ENCODE data around the gene LENG8. TPM values are rescaled to one million over a fixed set of nuclear protein-coding genes. Genes with fewer than 3 reads are reported as not detected.
A peak's percentile ranks its signal among the peaks of the same experiment; 100 is the strongest.

The LENG8 gene
- polyA plus RNA-seq, 1 experiment: 16.1 TPM

DNA sequence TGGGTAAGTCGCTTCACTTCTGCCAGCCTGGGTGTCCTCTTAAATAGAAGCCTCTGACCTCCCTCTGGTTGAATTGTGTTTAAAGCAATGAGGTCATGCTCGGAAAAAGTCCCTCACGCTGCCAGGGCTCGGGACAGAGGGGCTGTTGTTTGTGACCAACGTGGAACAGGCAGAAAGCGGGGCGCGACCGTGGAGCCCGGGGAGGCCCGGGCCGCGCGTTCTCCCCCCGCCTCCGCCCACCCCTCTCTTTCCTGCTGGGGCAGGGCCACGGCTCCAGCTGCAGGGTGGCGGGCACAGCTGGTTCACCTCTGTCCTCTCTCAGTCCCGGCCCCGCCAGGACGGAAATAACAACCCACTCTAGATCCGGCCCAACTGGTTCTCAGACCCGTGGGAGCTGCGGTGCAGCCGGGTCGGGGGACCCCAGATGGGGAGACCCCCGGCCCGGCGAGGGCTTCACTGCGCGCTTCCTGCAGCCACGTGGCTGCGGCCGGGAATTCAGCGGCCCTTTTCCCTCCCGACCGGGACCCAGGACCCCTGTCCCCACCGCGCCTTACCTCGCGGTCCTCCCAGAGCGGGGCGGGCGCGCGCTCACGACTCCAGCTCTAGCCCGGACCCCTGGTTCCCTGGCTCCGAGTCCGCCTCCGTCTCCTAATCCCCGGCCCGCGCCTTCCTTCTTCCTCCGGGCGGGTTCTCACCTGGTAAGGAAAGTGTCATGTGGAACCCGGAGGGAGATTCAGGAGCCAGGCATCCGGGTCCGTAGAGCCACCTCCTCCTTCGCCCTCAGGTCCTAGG, 22.2 kb downstream of the LENG8 start:
- TF ChIP-seq, protein P1, sequence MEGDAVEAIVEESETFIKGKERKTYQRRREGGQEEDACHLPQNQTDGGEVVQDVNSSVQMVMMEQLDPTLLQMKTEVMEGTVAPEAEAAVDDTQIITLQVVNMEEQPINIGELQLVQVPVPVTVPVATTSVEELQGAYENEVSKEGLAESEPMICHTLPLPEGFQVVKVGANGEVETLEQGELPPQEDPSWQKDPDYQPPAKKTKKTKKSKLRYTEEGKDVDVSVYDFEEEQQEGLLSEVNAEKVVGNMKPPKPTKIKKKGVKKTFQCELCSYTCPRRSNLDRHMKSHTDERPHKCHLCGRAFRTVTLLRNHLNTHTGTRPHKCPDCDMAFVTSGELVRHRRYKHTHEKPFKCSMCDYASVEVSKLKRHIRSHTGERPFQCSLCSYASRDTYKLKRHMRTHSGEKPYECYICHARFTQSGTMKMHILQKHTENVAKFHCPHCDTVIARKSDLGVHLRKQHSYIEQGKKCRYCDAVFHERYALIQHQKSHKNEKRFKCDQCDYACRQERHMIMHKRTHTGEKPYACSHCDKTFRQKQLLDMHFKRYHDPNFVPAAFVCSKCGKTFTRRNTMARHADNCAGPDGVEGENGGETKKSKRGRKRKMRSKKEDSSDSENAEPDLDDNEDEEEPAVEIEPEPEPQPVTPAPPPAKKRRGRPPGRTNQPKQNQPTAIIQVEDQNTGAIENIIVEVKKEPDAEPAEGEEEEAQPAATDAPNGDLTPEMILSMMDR (IDR thresholded peaks at IDR 0.05; ENCODE audit: low read depth, low read length): no peak
- Histone ChIP-seq H3K4me3 (ENCODE audit: low read depth, low read length) (peak overlapping the region; percentile 58), H3K27me3 (ENCODE audit: control insufficient read depth, insufficient read depth, low read length) (no peaks in the 10 kb centered on the region), H3K27ac (ENCODE audit: low read depth, low read length) (no peak overlapping the region), H3K9me3 (ENCODE audit: control insufficient read depth, insufficient read depth, low read length) (no peaks in the 10 kb centered on the region; the same call in 1 of the 2 replicates)
- ChIA-PET POLR2A (no interaction called here), CTCF (interaction anchor here (1.9 kb wide), 1 partner anchor 10 kb away, joined by 7 read pairs; no protein-coding TSS in a partner anchor)
- DNase-seq (ENCODE audit: low read depth, low spot score): no peak

DNA sequence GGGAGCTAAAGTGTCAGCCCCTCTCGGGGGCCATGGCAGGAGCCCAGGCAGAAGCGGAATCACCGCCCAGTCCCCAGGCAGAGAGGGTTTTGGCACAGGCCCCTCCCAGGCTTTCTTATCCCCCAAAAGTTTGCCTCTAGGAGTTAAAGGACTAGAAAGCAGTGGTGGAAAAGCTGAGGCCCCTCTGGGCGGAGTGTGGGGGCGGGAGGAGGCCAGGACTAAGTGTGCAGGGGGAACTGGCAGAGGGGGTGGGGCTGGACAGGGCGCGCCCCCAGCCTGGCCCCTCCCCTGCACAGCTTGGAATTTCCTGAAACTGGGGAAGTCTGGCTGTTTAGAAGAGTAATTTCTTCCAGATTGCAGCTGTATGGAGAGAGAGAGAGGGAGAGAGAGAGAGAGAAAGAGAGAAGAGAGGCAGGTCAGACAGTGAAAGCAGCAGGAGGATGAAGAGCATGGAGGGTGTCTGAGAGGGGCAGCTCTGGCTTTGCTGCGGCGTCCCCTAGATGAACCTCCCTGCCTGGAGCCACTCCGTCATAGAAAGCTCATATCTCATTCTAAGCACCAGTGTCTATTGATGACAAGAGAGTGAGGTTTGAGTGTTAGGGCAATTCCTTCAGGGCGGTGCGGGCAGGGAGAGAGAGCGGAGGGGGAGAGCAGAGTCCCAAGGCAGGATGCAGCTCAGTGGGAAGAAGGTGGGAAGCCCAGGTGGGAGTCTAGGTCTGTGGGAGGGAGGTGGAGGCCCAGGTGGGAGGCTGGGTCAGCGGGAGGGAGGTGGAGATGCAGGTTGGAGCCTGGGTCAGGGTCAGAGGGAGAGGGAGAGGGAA, 24.3 kb downstream of the LENG8 start, which contains the start of gene CDC42EP5:
Gene CDC42EP5 (minus strand): TSS at position 226 of the 821 bp plus-strand sequence. CDS start 7,749 bp downstream, outside the sequence.
- DNase-seq (ENCODE audit: low read depth, low spot score): peak; percentile 71
- Histone ChIP-seq H3K9me3 (ENCODE audit: control insufficient read depth, insufficient read depth, low read length) (no peaks in the 10 kb centered on the region), H3K27ac (ENCODE audit: low read depth, low read length) (peak within 1 kb of the TSS; percentile 82), H3K27me3 (ENCODE audit: control insufficient read depth, insufficient read depth, low read length) (no peaks in the 10 kb centered on the region), H3K4me3 (ENCODE audit: low read depth, low read length) (peak within 1 kb of the TSS; percentile 70)
- ChIA-PET CTCF (interaction anchor here (0.9 kb wide), 1 partner anchor 8 kb away, joined by 3 read pairs; no protein-coding TSS in a partner anchor), POLR2A (interaction anchor here (0.7 to 1.4 kb wide), 7 partner anchors 10 to 989 kb away, joined by 3 to 19 read pairs (median 4); partner anchors contain the start of genes LENG8, LENG9, MBOAT7 and PPP1R12C)
- TF ChIP-seq, protein P1 (IDR thresholded peaks at IDR 0.05; ENCODE audit: low read depth, low read length): no peak

DNA sequence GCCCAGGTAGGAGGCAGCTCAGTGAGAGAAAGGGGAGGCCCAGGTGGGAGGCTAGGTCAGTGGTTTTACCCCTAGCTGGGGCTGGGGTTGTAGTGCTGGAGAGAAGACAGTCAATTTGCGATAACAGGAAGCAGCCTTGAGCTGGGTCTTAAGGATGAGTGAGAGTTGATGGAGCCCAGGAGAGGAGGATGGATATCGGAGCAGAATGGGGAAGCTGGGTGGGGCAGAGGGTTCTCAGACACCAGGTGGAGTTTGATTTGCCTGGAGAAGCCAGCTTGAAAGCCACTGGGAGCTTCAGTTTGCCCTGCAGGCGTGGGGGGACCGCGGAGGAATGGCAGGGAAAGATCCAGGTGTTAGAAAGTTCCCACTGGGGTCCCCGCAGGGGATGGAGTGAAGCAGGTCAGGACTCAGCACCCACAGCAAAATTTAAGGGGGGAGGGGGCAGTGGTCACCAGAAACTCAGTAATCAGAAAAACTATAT, 24.9 kb downstream of the LENG8 start:
- TF ChIP-seq, protein P1 (IDR thresholded peaks at IDR 0.05; ENCODE audit: low read depth, low read length): no peak
- POLR2A ChIA-PET: interaction anchor here (0.9 to 1.4 kb wide), 3 partner anchors 10 to 644 kb away, joined by 3 to 19 read pairs (median 10); partner anchors contain the start of genes LENG8, LENG9 and PPP1R12C
- Histone ChIP-seq H3K27me3 (ENCODE audit: control insufficient read depth, insufficient read depth, low read length) (no peaks in the 10 kb centered on the region), H3K4me3 (ENCODE audit: low read depth, low read length) (peak overlapping the region; percentile 70), H3K27ac (ENCODE audit: low read depth, low read length) (peak overlapping the region; percentile 82), H3K9me3 (ENCODE audit: control insufficient read depth, insufficient read depth, low read length) (no peaks in the 10 kb centered on the region)
- CTCF ChIA-PET: no interaction called here
- DNase-seq (ENCODE audit: low read depth, low spot score): no peak

DNA sequence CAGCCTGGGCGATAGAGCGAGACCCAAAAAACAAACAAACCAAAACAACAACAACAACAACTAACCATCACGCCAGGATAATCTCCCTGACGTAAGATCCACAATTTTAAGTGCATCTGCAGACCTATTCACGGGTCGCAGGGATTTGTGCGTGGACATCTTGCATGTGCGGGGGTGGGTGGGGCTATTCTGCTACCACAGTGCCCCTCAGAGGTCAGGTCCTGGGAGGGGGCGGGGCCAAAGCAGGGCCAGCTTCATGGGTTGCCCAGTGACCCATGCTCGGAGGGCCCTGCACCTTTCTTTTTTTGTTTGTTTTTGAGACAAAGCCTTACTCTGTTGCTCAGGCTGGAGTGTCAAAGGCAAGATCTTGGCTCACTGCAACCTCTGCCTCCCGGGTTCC, 26.7 kb downstream of the LENG8 start:
- ChIA-PET POLR2A (no interaction called here), CTCF (no interaction called here)
- TF ChIP-seq, protein P1 (IDR thresholded peaks at IDR 0.05; ENCODE audit: low read depth, low read length): no peak
- H3K27me3 ChIP-seq (ENCODE audit: control insufficient read depth, insufficient read depth, low read length): no peaks in the 10 kb centered on the region
- DNase-seq (ENCODE audit: low read depth, low spot score): no peak
- H3K9me3 ChIP-seq (ENCODE audit: control insufficient read depth, insufficient read depth, low read length): no peaks in the 10 kb centered on the region
- no peak overlapping the region for H3K4me3 ChIP-seq (ENCODE audit: low read depth, low read length)
- no peak overlapping the region for H3K27ac ChIP-seq (ENCODE audit: low read depth, low read length)
